ENCODE measurements around the gene LAMTOR2.
A peak's percentile ranks its signal among the peaks of the same experiment; 100 is the strongest.
"Not testable (repeated sequence)": the region's sequence is repeated elsewhere in the genome, so short reads cannot be mapped to it uniquely, and the experiment has no call there.

LAMTOR2 gene

GRCh38 chr1:156021954-156022353 lies 32.6 kb upstream of the LAMTOR2 start:
- no peak overlapping the region for H3K4me3 ChIP-seq (ENCODE audit: low read depth in 1 of 5, low read length in 5 of 5)
- no peak overlapping the region for H3K9ac ChIP-seq (ENCODE audit: low read length in 5 of 5)
- no peaks in the 10 kb centered on the region for H3K27me3 ChIP-seq (ENCODE audit: control insufficient read depth in 5 of 5, insufficient read depth in 4 of 5, low read length in 5 of 5)
- no peaks in the 10 kb centered on the region for H3K9me3 ChIP-seq (ENCODE audit: control insufficient read depth in 5 of 5, low read length in 5 of 5)
- H3K27ac ChIP-seq (ENCODE audit: low read depth, low read length), result no peak overlapping the region
- H3K36me3 ChIP-seq (ENCODE audit: control insufficient read depth in 5 of 5, insufficient read depth in 5 of 5, low read length in 5 of 5), result peaks cover 0 to 14% (median 5%) of the 10 kb centered on the region in 5 donors
- H3K4me1 ChIP-seq (ENCODE audit: control insufficient read depth in 5 of 5, insufficient read depth in 5 of 5, low read length in 5 of 5), result peaks cover 7 to 16% (median 14%) of the 10 kb centered on the region in 5 donors

GRCh38 chr1:156024801-156025200 lies 29.8 kb upstream of the LAMTOR2 start:
- H3K4me3 ChIP-seq (ENCODE audit: low read depth in 1 of 5, low read length in 5 of 5), result no peak overlapping the region

GRCh38 chr1:156025876-156026275 lies 28.7 kb upstream of the LAMTOR2 start:
- no peaks in the 10 kb centered on the region for H3K9me3 ChIP-seq (ENCODE audit: control insufficient read depth in 5 of 5, low read length in 5 of 5)

More at GRCh38 chr1:156024801-156025200, 29.8 kb upstream of the LAMTOR2 start:
- Histone ChIP-seq H3K27me3 (ENCODE audit: control insufficient read depth in 5 of 5, insufficient read depth in 4 of 5, low read length in 5 of 5) (no peaks in the 10 kb centered on the region), H3K4me1 (ENCODE audit: control insufficient read depth in 5 of 5, insufficient read depth in 5 of 5, low read length in 5 of 5) (peaks cover 5 to 12% (median 10%) of the 10 kb centered on the region in 5 donors), H3K27ac (ENCODE audit: low read depth, low read length) (no peak overlapping the region), H3K9ac (ENCODE audit: low read length in 5 of 5) (no peak overlapping the region), H3K9me3 (ENCODE audit: control insufficient read depth in 5 of 5, low read length in 5 of 5) (no peaks in the 10 kb centered on the region), H3K36me3 (ENCODE audit: control insufficient read depth in 5 of 5, insufficient read depth in 5 of 5, low read length in 5 of 5) (no peaks in the 10 kb centered on the region)

GRCh38 chr1:156026588-156026987 lies 28.0 kb upstream of the LAMTOR2 start:
- Histone ChIP-seq H3K4me1 (ENCODE audit: control insufficient read depth in 5 of 5, insufficient read depth in 5 of 5, low read length in 5 of 5) (peaks cover 0 to 2% (median 0%) of the 10 kb centered on the region in 5 donors), H3K9me3 (ENCODE audit: control insufficient read depth in 5 of 5, low read length in 5 of 5) (no peaks in the 10 kb centered on the region), H3K4me3 (ENCODE audit: low read depth in 1 of 5, low read length in 5 of 5) (no peak overlapping the region), H3K27ac (ENCODE audit: low read depth, low read length) (no peak overlapping the region), H3K27me3 (ENCODE audit: control insufficient read depth in 5 of 5, insufficient read depth in 4 of 5, low read length in 5 of 5) (no peaks in the 10 kb centered on the region), H3K9ac (ENCODE audit: low read length in 5 of 5) (no peak overlapping the region), H3K36me3 (ENCODE audit: control insufficient read depth in 5 of 5, insufficient read depth in 5 of 5, low read length in 5 of 5) (no peaks in the 10 kb centered on the region)

More at GRCh38 chr1:156025876-156026275, 28.7 kb upstream of the LAMTOR2 start:
- Histone ChIP-seq H3K4me1 (ENCODE audit: control insufficient read depth in 5 of 5, insufficient read depth in 5 of 5, low read length in 5 of 5) (peaks cover 2 to 3% (median 3%) of the 10 kb centered on the region in 5 donors), H3K4me3 (ENCODE audit: low read depth in 1 of 5, low read length in 5 of 5) (no peak overlapping the region), H3K36me3 (ENCODE audit: control insufficient read depth in 5 of 5, insufficient read depth in 5 of 5, low read length in 5 of 5) (no peaks in the 10 kb centered on the region), H3K27ac (ENCODE audit: low read depth, low read length) (no peak overlapping the region), H3K27me3 (ENCODE audit: control insufficient read depth in 5 of 5, insufficient read depth in 4 of 5, low read length in 5 of 5) (no peaks in the 10 kb centered on the region), H3K9ac (ENCODE audit: low read length in 5 of 5) (no peak overlapping the region)

GRCh38 chr1:156033011-156033410 lies 21.6 kb upstream of the LAMTOR2 start:
- Histone ChIP-seq H3K9me3 (ENCODE audit: control insufficient read depth in 5 of 5, low read length in 5 of 5) (no peaks in the 10 kb centered on the region), H3K27ac (ENCODE audit: low read depth, low read length) (no peak overlapping the region), H3K27me3 (ENCODE audit: control insufficient read depth in 5 of 5, insufficient read depth in 4 of 5, low read length in 5 of 5) (no peaks in the 10 kb centered on the region), H3K4me3 (ENCODE audit: low read depth in 1 of 5, low read length in 5 of 5) (no peak overlapping the region), H3K36me3 (ENCODE audit: control insufficient read depth in 5 of 5, insufficient read depth in 5 of 5, low read length in 5 of 5) (peaks cover 3 to 19% (median 8%) of the 10 kb centered on the region in 5 donors), H3K9ac (ENCODE audit: low read length in 5 of 5) (peak overlapping the region in 1 of 5 donors; percentile 30), H3K4me1 (ENCODE audit: control insufficient read depth in 5 of 5, insufficient read depth in 5 of 5, low read length in 5 of 5) (no peaks in the 10 kb centered on the region)

GRCh38 chr1:156034991-156035390 lies 19.6 kb upstream of the LAMTOR2 start:
- H3K27ac ChIP-seq (ENCODE audit: low read depth, low read length); H3K4me1 ChIP-seq (ENCODE audit: control insufficient read depth in 5 of 5, insufficient read depth in 5 of 5, low read length in 5 of 5); H3K9me3 ChIP-seq (ENCODE audit: control insufficient read depth in 5 of 5, low read length in 5 of 5); H3K27me3 ChIP-seq (ENCODE audit: control insufficient read depth in 5 of 5, insufficient read depth in 4 of 5, low read length in 5 of 5); H3K4me3 ChIP-seq (ENCODE audit: low read depth in 1 of 5, low read length in 5 of 5); H3K9ac ChIP-seq (ENCODE audit: low read length in 5 of 5): not testable (repeated sequence)
- H3K36me3 ChIP-seq (ENCODE audit: control insufficient read depth in 5 of 5, insufficient read depth in 5 of 5, low read length in 5 of 5), result peaks cover 3 to 30% (median 8%) of the 10 kb centered on the region in 5 donors

- H3K9me3 ChIP-seq (ENCODE audit: control insufficient read depth in 5 of 5, low read length in 5 of 5), result no peaks in the 10 kb centered on the region
- H3K4me3 ChIP-seq (ENCODE audit: low read depth in 1 of 5, low read length in 5 of 5), result no peak overlapping the region
- H3K4me1 ChIP-seq (ENCODE audit: control insufficient read depth in 5 of 5, insufficient read depth in 5 of 5, low read length in 5 of 5), result no peaks in the 10 kb centered on the region
- no peaks in the 10 kb centered on the region for H3K27me3 ChIP-seq (ENCODE audit: control insufficient read depth in 5 of 5, insufficient read depth in 4 of 5, low read length in 5 of 5)
- peaks cover 6 to 53% (median 38%) of the 10 kb centered on the region in 5 donors for H3K36me3 ChIP-seq (ENCODE audit: control insufficient read depth in 5 of 5, insufficient read depth in 5 of 5, low read length in 5 of 5)
- no peak overlapping the region for H3K27ac ChIP-seq (ENCODE audit: low read depth, low read length)
- no peak overlapping the region for H3K9ac ChIP-seq (ENCODE audit: low read length in 5 of 5)
Measured at GRCh38 chr1:156042828-156043227, 11.8 kb upstream of the LAMTOR2 start.

- peaks cover 8 to 60% (median 53%) of the 10 kb centered on the region in 5 donors for H3K36me3 ChIP-seq (ENCODE audit: control insufficient read depth in 5 of 5, insufficient read depth in 5 of 5, low read length in 5 of 5)
- H3K27ac ChIP-seq (ENCODE audit: low read depth, low read length), result no peak overlapping the region
- H3K9me3 ChIP-seq (ENCODE audit: control insufficient read depth in 5 of 5, low read length in 5 of 5), result no peaks in the 10 kb centered on the region
- no peak overlapping the region for H3K4me3 ChIP-seq (ENCODE audit: low read depth in 1 of 5, low read length in 5 of 5)
- no peak overlapping the region for H3K9ac ChIP-seq (ENCODE audit: low read length in 5 of 5)
- H3K4me1 ChIP-seq (ENCODE audit: control insufficient read depth in 5 of 5, insufficient read depth in 5 of 5, low read length in 5 of 5), result peaks cover 0 to 8% (median 0%) of the 10 kb centered on the region in 5 donors
- no peaks in the 10 kb centered on the region for H3K27me3 ChIP-seq (ENCODE audit: control insufficient read depth in 5 of 5, insufficient read depth in 4 of 5, low read length in 5 of 5)
Measured at GRCh38 chr1:156045076-156045475, 9.5 kb upstream of the LAMTOR2 start.

- peaks cover 5 to 41% (median 26%) of the 10 kb centered on the region in 5 donors for H3K36me3 ChIP-seq (ENCODE audit: control insufficient read depth in 5 of 5, insufficient read depth in 5 of 5, low read length in 5 of 5)
- H3K27ac ChIP-seq (ENCODE audit: low read depth, low read length), result no peak overlapping the region
- no peak overlapping the region for H3K4me3 ChIP-seq (ENCODE audit: low read depth in 1 of 5, low read length in 5 of 5)
- H3K4me1 ChIP-seq (ENCODE audit: control insufficient read depth in 5 of 5, insufficient read depth in 5 of 5, low read length in 5 of 5), result peaks cover 0 to 18% (median 9%) of the 10 kb centered on the region in 5 donors
- H3K9me3 ChIP-seq (ENCODE audit: control insufficient read depth in 5 of 5, low read length in 5 of 5), result no peaks in the 10 kb centered on the region
- H3K27me3 ChIP-seq (ENCODE audit: control insufficient read depth in 5 of 5, insufficient read depth in 4 of 5, low read length in 5 of 5), result no peaks in the 10 kb centered on the region
- H3K9ac ChIP-seq (ENCODE audit: low read length in 5 of 5), result no peak overlapping the region
Measured at GRCh38 chr1:156048663-156049258, 5.8 kb upstream of the LAMTOR2 start.

- Histone ChIP-seq H3K27me3 (ENCODE audit: control insufficient read depth in 5 of 5, insufficient read depth in 4 of 5, low read length in 5 of 5) (no peaks in the 10 kb centered on the region), H3K4me3 (ENCODE audit: low read depth in 1 of 5, low read length in 5 of 5) (no peak overlapping the region), H3K9me3 (ENCODE audit: control insufficient read depth in 5 of 5, low read length in 5 of 5) (no peaks in the 10 kb centered on the region), H3K9ac (ENCODE audit: low read length in 5 of 5) (no peak overlapping the region), H3K4me1 (ENCODE audit: control insufficient read depth in 5 of 5, insufficient read depth in 5 of 5, low read length in 5 of 5) (peaks cover 4 to 29% (median 19%) of the 10 kb centered on the region in 5 donors), H3K27ac (ENCODE audit: low read depth, low read length) (no peak overlapping the region), H3K36me3 (ENCODE audit: control insufficient read depth in 5 of 5, insufficient read depth in 5 of 5, low read length in 5 of 5) (peaks cover 4 to 37% (median 21%) of the 10 kb centered on the region in 5 donors)
Measured at GRCh38 chr1:156050376-156050775, 4.2 kb upstream of the LAMTOR2 start.

Data from subcutaneous abdominal adipose tissue (tissue), 5 donors.